NCI-H2107 treated with DMSO at 0.1 percent for 48 hours (cell line): Measurements from ENCODE around the gene GYPC.
A peak's percentile ranks its signal among the peaks of the same experiment; 100 is the strongest.
"Not testable (repeated sequence)": the region's sequence is repeated elsewhere in the genome, so short reads cannot be mapped to it uniquely, and the experiment has no call there.

Experiments
- DNase-seq: peaks from one replicate; lab custom pipeline; 2025; ENCODE audit not compliant: unreplicated experiment; lab: John Stamatoyannopoulos, UW

The GYPC gene

DNA sequence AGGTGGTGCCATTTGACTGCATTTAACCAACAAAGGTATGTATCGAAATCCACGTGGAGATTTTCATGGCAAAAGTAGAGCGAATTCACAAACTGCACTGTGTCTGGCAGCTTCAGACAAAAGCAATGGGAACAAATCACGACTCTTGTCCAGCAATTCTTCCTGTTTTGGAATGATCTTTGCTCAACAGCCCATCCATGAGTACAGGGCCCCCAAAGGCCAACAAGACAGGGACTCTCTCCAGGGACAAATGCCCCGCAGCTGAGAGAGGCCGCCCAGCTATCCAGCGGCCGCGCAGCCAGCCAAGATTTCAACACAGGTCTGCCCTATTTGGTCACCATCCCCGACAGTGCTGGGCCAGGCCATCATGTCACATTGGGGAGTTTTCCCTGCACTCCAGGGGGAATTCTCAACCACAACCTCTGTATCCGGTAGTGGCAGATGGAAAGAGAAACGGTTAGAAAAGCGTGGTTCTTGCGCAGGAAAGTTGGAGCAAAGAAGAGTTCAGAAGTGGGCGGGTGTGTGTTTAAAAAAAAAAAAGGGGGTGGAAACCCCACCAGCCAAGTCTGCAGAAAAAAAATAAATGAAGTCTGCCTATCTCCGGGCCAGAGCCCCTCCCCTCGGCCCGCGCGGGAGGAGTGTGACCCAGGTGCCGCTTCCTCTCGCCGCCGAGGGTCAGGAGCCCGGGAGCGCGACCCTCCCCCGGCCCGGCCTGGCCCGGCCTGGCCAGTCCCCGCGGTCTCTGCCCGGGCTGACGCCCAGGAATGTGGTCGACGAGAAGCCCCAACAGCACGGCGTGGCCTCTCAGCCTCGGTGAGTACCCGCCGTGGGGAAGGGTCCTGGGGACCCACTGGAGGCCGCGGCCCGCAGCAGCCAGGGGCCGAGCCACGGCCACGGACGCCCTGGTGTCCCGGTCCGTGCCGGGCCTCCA lies at the start of gene GYPC:
Gene GYPC (plus strand): TSS at position 659 of the 931 bp plus-strand sequence. CDS start 106 bp downstream, at position 765.
- no peak for DNase-seq

- DNase-seq, result no peak
These were observed 41.3 kb upstream of the GYPC start for GRCh38 chr2:126614524-126615227.

DNA sequence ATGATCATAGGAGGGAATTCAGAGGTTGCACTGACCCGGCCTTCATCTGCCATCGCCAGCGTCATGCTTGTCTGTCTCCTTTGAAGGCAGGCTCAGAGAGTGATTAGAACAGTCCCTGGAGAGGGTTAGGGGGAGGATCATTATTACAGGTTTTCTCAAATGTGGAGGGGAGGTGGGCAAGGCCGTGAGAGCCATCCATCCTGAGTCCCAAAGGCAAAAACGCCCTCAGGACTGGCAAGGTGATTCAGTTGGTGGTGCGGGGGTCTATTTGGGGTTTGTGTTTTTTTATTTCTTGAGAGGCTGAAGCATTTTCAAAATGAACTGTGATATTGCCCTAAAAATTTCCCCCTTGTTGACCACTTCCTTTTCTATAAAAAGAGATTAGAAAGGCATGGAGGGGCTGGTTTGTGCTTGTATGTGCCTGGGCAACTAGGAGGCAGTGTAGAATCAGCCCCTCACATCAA lies 39.3 kb upstream of the GYPC start:
- DNase-seq, result no peak

DNA sequence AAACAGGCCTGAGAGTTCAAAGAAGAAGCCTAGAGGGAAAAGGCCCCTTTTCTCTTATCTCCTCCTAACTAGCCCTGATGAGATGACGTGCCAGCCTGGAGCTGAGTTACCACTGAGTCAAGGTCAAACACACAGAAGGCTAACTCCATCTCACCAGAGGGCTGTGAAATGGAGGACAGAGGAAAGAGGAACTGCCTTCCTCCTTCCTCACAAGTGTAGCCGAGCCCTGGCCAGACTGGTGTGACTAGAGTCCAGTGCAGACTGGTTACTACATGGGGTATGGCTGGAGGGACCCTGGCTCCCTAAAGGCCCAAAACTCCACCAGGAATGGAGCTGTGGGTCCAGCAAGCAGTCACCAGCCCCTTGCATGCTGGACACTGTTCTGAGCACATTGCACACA lies 35.7 kb upstream of the GYPC start:
- no peak for DNase-seq

DNA sequence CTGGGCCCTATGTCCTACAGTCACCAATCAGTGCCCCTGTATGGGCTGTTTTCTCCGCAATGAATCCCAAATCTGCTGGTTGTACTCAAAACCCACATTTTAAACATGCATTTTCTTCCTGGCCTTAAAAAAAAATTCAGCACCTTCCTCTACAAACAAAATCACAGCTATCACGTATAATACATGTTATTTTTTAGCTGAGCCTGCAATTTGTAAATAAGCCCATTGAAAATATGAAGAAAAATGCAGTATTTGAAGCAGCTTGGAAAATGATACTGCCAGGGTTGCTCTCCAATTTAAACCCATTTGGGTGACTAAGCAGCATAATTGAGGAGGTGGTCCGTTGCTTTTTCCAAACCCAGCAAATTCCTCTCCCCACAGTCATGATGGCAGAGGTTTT lies 33.0 kb upstream of the GYPC start:
- no peak for DNase-seq

GRCh38 chr2:126627643-126628042 lies 28.3 kb upstream of the GYPC start:
- DNase-seq, result no peak

DNA sequence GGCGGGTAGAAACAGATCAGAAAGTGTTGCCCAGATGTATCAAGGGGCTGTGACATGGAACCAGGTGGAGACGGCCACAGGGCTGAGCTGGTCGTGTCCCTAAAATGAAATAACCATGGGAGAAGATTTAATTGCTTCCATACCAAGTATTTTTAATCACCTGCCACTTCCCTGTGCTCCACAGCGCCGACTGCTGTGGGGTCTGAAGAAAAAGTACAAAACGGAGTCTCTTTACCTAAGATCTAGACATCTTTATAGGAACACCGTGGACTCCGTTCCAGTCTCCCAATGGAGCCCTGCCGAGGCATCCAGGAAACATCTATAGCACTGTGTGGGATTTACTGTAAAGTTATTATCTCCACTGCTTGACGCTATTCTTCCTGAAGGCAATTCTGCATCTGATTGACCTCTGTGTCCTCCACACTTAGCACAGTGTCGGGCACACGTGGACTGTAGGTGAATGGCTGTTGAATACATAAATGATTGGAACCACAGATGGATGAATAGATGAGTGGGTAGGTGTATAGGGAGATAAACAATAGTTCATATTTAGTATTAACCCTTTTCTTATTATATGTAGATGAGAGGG lies 21.6 kb upstream of the GYPC start:
- DNase-seq, result peak; percentile 1

- no peak for DNase-seq
These were observed 20.7 kb upstream of the GYPC start for GRCh38 chr2:126635281-126635680.

GRCh38 chr2:126635736-126636135 lies 20.2 kb upstream of the GYPC start:
- no peak for DNase-seq

DNA sequence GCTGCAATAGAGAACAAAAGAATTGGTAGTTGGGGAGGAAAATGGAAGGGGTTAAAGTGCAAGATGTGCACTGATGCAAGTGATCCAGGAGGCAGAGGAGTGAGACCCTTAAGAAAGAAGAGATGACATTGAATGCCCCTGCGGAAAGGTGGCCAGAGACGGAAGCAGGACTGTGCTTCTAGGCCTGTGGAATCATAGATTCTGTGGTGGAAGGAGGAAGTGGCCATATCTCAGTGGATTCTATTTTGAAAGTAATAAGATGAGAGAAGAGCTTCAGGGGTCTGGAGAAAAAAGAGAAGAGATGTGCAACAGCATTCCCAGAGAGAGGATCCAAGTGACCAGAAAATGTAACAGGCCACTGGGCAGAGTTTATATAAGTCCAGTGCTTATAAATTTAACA lies 18.6 kb upstream of the GYPC start:
- DNase-seq, result no peak

DNA sequence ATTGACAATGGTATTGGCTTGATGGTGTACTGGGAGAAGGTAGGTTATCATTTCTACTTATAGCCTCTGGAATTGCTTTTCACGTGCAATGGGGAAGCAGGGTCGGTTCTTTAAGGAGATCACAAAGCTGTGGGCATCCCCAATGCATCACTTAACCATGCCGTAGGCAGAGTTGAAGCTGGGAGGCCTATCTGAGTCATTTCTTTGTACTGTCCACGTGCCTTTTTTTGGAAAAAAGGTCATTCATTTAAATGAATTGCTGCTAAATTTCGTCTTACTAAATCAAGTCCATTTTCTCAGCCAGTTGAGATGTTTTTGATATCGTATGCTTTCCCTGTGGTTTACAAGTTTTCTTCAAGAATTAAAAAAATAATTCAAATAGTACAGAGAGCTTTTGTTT lies 17.2 kb upstream of the GYPC start:
- DNase-seq, result no peak

GRCh38 chr2:126639276-126639675 lies 16.7 kb upstream of the GYPC start:
- DNase-seq, result no peak

DNA sequence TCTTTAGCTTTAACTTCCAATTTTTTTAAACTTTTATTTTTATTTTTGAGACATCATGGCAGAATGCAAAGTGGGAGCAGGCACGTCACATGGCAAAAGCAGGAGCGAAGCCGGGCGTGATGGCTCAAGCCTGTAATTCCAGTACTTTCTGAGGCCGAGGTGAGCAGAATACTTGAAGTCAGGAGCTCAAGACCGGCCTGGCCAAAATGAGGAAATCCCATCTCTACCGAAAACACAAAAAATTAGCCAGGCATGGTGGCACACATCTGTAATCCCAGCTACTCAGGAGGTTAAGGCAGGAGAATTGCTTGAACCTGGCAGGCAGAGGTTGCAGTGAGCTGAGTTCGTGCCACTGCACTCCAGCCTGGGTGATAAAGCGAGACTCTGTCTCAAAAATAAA lies 14.7 kb upstream of the GYPC start:
- not testable (repeated sequence) for DNase-seq

GRCh38 chr2:126642031-126642430 lies 13.9 kb upstream of the GYPC start:
- DNase-seq, result no peak

DNA sequence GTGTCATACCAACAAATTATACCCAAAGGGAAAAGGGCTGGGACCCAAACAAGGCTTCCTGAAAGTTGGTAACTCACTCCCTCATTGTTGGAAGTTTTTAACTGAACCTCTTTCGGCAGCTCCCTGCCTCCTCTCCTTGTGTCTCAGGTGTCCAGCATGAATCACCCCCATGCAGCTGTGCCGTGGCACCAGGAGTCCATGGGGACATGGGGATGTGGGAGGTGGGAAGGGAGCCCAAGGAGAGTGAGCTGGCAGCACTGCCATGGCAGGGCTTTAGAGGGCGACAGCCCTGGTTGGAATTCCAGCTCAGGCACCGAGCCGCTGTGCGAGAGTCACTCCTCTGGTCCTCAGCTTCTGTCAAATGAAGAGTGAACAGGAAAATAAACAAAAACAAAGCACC lies 12.5 kb upstream of the GYPC start:
- DNase-seq, result no peak

- no peak for DNase-seq
These were observed 12.0 kb upstream of the GYPC start for GRCh38 chr2:126643972-126644371.

- no peak for DNase-seq
These were observed 11.2 kb upstream of the GYPC start for GRCh38 chr2:126644630-126645191.

- no peak for DNase-seq
These were observed 10.7 kb upstream of the GYPC start for GRCh38 chr2:126645211-126645618.

DNA sequence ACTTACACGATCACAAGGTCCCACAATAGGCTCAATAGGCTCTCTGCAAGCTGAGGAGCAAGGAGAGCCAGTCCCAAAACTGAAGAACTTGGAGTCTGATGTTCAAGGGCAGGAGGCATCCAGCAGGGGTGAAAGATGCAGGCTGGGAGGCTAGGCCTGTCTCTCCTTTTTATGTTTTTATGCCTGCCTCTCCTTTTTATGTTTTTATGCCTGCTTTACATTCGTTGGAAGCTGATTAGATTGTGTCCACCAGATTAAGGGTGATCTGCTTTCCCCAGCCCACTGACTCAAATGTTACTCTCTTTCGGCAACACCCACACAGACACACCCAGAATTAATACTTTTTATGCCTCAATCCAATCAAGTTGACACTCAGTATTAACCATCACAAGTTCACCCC lies 9.9 kb upstream of the GYPC start:
- no peak for DNase-seq

- DNase-seq, result not testable (repeated sequence)
These were observed 8.1 kb upstream of the GYPC start for GRCh38 chr2:126647714-126648344.

DNA sequence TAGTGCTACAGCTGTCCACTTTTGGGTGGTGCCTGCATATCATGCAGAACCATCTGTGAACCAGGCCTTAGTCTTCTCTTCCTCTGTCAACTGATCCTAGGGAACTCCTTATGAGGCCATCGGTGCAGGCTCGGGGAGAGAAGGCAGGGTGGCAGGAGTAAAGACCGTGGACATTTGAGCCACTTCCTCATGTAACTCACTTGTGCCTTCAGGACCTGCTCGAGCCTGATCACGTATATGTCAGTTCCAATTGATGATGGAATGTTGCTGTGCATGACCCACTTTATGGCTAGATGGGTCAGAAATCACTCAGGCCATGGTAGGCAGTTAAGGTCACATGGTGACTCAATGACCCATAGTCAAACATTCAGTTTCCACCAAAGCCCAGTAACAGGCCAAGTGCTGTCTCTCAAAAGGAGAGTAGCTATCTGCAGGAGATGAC lies 7.6 kb upstream of the GYPC start:
- not testable (repeated sequence) for DNase-seq
